ENCODE results near the gene CSRNP3.
"Not testable (repeated sequence)": the region's sequence is repeated elsewhere in the genome, so short reads cannot be mapped to it uniquely, and the experiment has no call there.

CSRNP3 gene

DNA sequence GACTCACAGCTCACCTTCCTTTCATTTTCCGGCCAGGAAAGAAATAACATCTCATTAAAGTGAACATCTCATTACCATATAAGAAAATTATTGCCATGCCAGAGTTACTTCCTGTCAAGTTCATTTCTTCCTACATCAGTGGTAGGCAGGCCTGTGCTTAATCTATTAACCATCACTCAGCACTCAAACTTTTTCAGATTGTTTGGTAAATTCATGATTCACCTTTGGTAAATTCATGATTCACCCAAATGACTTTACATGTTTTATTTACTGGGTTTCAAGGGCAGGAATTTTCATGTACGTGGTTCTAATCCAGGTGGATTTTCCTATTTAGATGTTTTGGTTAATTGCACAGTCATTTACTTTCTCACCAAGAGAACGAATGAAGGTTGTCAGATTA is 116.5 kb downstream of the CSRNP3 start:
- H3K9me3 ChIP-seq (ENCODE audit: control insufficient read depth, low read length) = peaks cover under 1% of the 10 kb centered on the region
- H3K4me3 ChIP-seq (ENCODE audit: extremely low read depth, insufficient read depth, low read length, poor library complexity, severe bottlenecking) = no peak overlapping the region
- H3K36me3 ChIP-seq (ENCODE audit: control insufficient read depth, insufficient read depth, low read length) = no peaks in the 10 kb centered on the region
- no peak overlapping the region for H3K27ac ChIP-seq (ENCODE audit: low read depth, low read length, severe bottlenecking)
- H3K4me1 ChIP-seq (ENCODE audit: control insufficient read depth, insufficient read depth, low read length, poor library complexity, severe bottlenecking) = no peaks in the 10 kb centered on the region
- WGBS, 2 experiments (ENCODE audit: insufficient coverage in 2 of 2) = 91 to 92% methylated on average over 1 of the region's 3 CpGs

DNA sequence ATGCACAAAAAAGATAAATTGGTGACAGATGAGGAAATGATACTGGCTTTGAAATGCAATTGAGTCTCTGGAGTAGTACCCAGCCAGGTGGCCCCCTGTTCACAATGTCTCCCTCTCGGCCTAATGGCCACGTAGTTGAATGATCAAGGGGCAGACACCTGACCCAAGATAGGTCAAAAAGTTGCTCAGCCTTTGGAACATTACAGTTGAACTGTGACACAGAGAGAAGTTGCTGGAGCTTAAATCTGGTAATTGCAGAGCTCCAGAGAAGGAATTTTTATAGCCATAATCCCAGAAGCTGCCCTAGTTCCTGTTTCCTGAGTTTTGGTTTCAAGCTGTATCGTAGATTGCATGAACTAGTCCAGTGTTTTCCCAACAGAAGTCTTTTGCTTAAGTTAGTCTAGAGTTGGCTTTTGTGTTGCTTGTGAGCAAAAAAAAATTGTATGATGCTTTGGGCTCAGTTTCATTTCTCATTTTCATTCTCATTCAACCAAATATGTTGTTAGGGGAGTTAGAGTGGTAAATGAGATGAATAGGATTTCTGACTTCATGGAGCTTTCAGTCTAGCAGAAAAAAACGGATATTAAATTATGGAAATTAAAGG is 117.9 kb downstream of the CSRNP3 start:
- WGBS, 2 experiments (ENCODE audit: insufficient coverage in 2 of 2) = 80 to 94% methylated on average over 1 to 2 of the region's 4 CpGs
- no peak overlapping the region for H3K4me3 ChIP-seq (ENCODE audit: extremely low read depth, insufficient read depth, low read length, poor library complexity, severe bottlenecking)
- no peaks in the 10 kb centered on the region for H3K4me1 ChIP-seq (ENCODE audit: control insufficient read depth, insufficient read depth, low read length, poor library complexity, severe bottlenecking)
- H3K36me3 ChIP-seq (ENCODE audit: control insufficient read depth, insufficient read depth, low read length) = no peaks in the 10 kb centered on the region
- H3K27ac ChIP-seq (ENCODE audit: low read depth, low read length, severe bottlenecking) = no peak overlapping the region
- peaks cover 8% of the 10 kb centered on the region for H3K9me3 ChIP-seq (ENCODE audit: control insufficient read depth, low read length)

GRCh38 chr2:165590999-165591398 is 121.5 kb downstream of the CSRNP3 start:
- H3K36me3 ChIP-seq (ENCODE audit: control insufficient read depth, insufficient read depth, low read length); H3K4me1 ChIP-seq (ENCODE audit: control insufficient read depth, insufficient read depth, low read length, poor library complexity, severe bottlenecking); H3K4me3 ChIP-seq (ENCODE audit: extremely low read depth, insufficient read depth, low read length, poor library complexity, severe bottlenecking); H3K9me3 ChIP-seq (ENCODE audit: control insufficient read depth, low read length); H3K27ac ChIP-seq (ENCODE audit: low read depth, low read length, severe bottlenecking): not testable (repeated sequence)

DNA sequence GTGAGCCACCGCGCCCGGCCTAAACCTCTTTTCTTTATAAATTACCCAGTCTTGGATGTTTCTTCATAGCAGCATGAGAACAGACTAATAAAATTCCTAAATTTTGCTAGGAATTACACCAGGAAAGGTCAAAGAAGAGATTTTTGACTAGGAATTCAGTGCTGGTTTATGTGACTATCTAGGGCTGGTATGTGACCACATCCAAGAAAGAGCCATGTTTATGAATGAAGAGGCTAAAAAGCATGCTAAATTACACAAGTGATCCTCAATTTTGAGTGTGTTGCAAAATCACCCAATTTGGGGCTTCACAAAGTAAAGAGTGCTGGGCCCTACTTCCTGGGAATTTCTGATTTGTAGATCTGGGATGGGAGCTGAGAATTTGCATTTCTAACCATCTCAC is 123.6 kb downstream of the CSRNP3 start:
- WGBS, 2 experiments (ENCODE audit: insufficient coverage in 2 of 2) = no CpG with 5 or more reads among the region's 3 CpGs
- no peaks in the 10 kb centered on the region for H3K4me1 ChIP-seq (ENCODE audit: control insufficient read depth, insufficient read depth, low read length, poor library complexity, severe bottlenecking)

DNA sequence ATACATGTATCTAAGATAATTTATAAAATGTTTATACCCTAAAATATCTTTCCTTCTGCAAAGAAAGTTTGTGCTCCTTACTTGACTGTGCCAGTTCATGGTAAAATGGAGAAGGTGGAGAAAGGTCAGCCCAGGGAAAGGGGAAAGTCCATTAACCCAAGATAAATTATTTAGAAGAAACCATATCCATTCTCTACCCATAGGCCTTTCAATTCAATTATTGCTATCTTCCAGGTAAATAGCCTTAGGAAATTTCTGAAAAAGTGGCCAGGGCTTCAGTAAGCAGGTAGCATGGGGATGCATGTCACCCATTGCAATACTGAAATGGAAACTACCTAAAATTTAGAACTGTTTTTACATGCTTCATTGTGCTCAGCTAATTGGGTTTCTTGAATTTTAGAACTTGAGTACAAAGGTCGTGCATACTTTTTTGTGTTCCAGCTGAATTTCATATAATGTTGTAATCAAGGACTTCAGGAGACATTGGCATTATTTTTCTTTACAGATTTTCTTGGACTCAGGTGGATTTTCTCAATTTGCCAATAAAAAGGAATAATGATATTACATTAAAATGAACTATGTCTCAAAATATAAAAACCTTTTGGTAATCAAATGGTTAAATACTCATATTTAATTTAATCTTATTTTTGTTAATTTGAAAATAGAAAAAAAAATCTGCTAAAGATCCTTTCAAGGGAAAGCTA is 124.9 kb downstream of the CSRNP3 start:
- H3K4me3 ChIP-seq (ENCODE audit: extremely low read depth, insufficient read depth, low read length, poor library complexity, severe bottlenecking) = no peak overlapping the region
- no peak overlapping the region for H3K27ac ChIP-seq (ENCODE audit: low read depth, low read length, severe bottlenecking)
- H3K9me3 ChIP-seq (ENCODE audit: control insufficient read depth, low read length) = peaks cover 8% of the 10 kb centered on the region
- 88% methylated on average over 1 of the region's 1 CpG; no CpG with 5 or more reads in 1 of the 2 experiments for WGBS, 2 experiments (ENCODE audit: insufficient coverage in 2 of 2)
- no peaks in the 10 kb centered on the region for H3K4me1 ChIP-seq (ENCODE audit: control insufficient read depth, insufficient read depth, low read length, poor library complexity, severe bottlenecking)
- no peaks in the 10 kb centered on the region for H3K36me3 ChIP-seq (ENCODE audit: control insufficient read depth, insufficient read depth, low read length)

More for the DNA sequence above, 123.6 kb downstream of the CSRNP3 start:
- Histone ChIP-seq H3K36me3 (ENCODE audit: control insufficient read depth, insufficient read depth, low read length) (no peaks in the 10 kb centered on the region), H3K9me3 (ENCODE audit: control insufficient read depth, low read length) (peaks cover 8% of the 10 kb centered on the region), H3K4me3 (ENCODE audit: extremely low read depth, insufficient read depth, low read length, poor library complexity, severe bottlenecking) (no peak overlapping the region), H3K27ac (ENCODE audit: low read depth, low read length, severe bottlenecking) (no peak overlapping the region)

DNA sequence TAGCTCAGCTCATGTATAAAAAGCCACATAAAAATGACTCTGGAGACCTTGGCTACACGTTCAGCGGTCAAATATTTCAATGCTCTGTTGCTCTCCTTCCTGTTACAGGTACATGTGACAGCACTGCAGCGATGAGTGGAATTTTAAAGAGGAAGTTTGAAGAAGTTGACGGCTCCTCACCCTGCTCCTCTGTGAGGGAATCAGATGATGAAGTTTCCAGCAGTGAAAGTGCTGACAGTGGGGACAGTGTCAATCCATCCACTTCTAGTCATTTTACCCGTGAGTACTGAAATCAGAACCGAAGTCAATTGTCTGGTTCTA is 125.4 kb downstream of the CSRNP3 start:
- Histone ChIP-seq H3K27ac (ENCODE audit: low read depth, low read length, severe bottlenecking) (no peak overlapping the region), H3K36me3 (ENCODE audit: control insufficient read depth, insufficient read depth, low read length) (no peaks in the 10 kb centered on the region), H3K4me1 (ENCODE audit: control insufficient read depth, insufficient read depth, low read length, poor library complexity, severe bottlenecking) (no peaks in the 10 kb centered on the region), H3K4me3 (ENCODE audit: extremely low read depth, insufficient read depth, low read length, poor library complexity, severe bottlenecking) (no peak overlapping the region), H3K9me3 (ENCODE audit: control insufficient read depth, low read length) (peaks cover 8% of the 10 kb centered on the region)
- 91 to 96% methylated on average over 5 to 6 of the region's 6 CpGs for WGBS, 2 experiments (ENCODE audit: insufficient coverage in 2 of 2)

DNA sequence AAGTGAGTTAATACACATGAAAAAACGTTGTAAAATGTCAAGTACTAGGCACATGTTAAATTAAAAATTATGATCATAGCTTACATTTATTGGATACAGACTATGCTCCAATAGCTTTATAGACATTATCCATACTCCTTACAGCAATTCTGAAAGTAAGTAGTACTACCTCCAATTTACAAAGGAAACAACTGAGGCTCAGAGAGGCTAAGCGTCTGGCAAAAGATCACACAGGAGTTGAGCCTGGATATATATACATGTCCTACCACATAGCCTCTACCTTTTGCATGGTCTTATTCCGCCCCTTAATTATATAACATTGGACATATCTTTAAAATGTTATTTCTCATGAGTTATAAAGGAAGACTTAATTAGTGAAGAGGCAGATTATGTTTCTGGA is 127.3 kb downstream of the CSRNP3 start:
- no peak overlapping the region for H3K4me3 ChIP-seq (ENCODE audit: extremely low read depth, insufficient read depth, low read length, poor library complexity, severe bottlenecking)
- H3K27ac ChIP-seq (ENCODE audit: low read depth, low read length, severe bottlenecking) = no peak overlapping the region
- no peaks in the 10 kb centered on the region for H3K36me3 ChIP-seq (ENCODE audit: control insufficient read depth, insufficient read depth, low read length)
- H3K9me3 ChIP-seq (ENCODE audit: control insufficient read depth, low read length) = no peaks in the 10 kb centered on the region
- H3K4me1 ChIP-seq (ENCODE audit: control insufficient read depth, insufficient read depth, low read length, poor library complexity, severe bottlenecking) = no peaks in the 10 kb centered on the region
- 86% methylated on average over 1 of the region's 3 CpGs; no CpG with 5 or more reads in 1 of the 2 experiments for WGBS, 2 experiments (ENCODE audit: insufficient coverage in 2 of 2)

DNA sequence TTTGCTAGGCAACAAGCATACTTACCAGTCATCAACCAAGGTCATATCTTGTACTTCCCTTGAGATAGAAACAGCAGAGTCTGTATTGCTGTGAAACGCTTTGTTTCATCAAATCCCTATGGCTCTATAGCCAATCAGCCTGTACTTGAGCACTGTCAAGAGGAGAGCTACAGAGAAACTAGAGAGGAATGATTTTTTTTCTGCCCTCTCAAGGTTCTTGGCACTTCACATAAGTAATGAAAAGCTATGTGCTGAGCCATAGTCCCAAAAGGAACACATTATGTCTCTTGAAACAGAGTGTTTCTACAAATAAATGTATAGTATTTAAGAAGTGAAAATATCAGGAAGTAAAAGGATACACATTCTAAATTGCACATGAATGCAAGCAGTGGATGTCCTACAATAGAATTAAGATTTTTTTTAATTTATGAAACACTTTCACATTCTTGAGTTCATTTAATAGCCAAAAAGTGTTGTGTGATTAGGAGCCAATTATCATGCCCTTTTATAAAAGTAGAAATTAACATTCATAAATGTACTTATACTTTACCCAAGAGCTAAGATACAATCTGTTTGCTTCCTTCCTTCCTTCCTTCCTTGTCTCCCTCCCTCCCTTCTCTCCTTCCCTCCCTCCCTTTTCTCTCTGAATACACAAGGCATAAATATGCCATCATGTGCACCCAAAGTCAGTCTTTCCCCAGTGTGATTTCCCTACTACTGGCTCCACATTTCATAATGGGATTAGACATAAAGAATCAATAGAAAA is 131.8 kb downstream of the CSRNP3 start:
- Histone ChIP-seq H3K9me3 (ENCODE audit: control insufficient read depth, low read length) (no peaks in the 10 kb centered on the region), H3K36me3 (ENCODE audit: control insufficient read depth, insufficient read depth, low read length) (no peaks in the 10 kb centered on the region), H3K4me1 (ENCODE audit: control insufficient read depth, insufficient read depth, low read length, poor library complexity, severe bottlenecking) (no peaks in the 10 kb centered on the region), H3K27ac (ENCODE audit: low read depth, low read length, severe bottlenecking) (no peak overlapping the region), H3K4me3 (ENCODE audit: extremely low read depth, insufficient read depth, low read length, poor library complexity, severe bottlenecking) (no peak overlapping the region)
- WGBS, 2 experiments (ENCODE audit: insufficient coverage in 2 of 2) = 75 to 80% methylated on average over 1 of the region's 1 CpG

GRCh38 chr2:165601928-165602521 is 132.5 kb downstream of the CSRNP3 start:
- Histone ChIP-seq H3K27ac (ENCODE audit: low read depth, low read length, severe bottlenecking) (no peak overlapping the region), H3K4me1 (ENCODE audit: control insufficient read depth, insufficient read depth, low read length, poor library complexity, severe bottlenecking) (no peaks in the 10 kb centered on the region), H3K9me3 (ENCODE audit: control insufficient read depth, low read length) (no peaks in the 10 kb centered on the region), H3K36me3 (ENCODE audit: control insufficient read depth, insufficient read depth, low read length) (no peaks in the 10 kb centered on the region), H3K4me3 (ENCODE audit: extremely low read depth, insufficient read depth, low read length, poor library complexity, severe bottlenecking) (no peak overlapping the region)
- WGBS, 2 experiments (ENCODE audit: insufficient coverage in 2 of 2) = 100% methylated on average over 1 of the region's 3 CpGs

GRCh38 chr2:165609672-165610071 is 140.2 kb downstream of the CSRNP3 start:
- Histone ChIP-seq H3K27ac (ENCODE audit: low read depth, low read length, severe bottlenecking) (no peak overlapping the region), H3K4me1 (ENCODE audit: control insufficient read depth, insufficient read depth, low read length, poor library complexity, severe bottlenecking) (peaks cover 8% of the 10 kb centered on the region), H3K4me3 (ENCODE audit: extremely low read depth, insufficient read depth, low read length, poor library complexity, severe bottlenecking) (no peak overlapping the region), H3K9me3 (ENCODE audit: control insufficient read depth, low read length) (no peaks in the 10 kb centered on the region), H3K36me3 (ENCODE audit: control insufficient read depth, insufficient read depth, low read length) (no peaks in the 10 kb centered on the region)
- WGBS, 2 experiments (ENCODE audit: insufficient coverage in 2 of 2) = 90 to 91% methylated on average over 2 to 4 of the region's 6 CpGs
